ENCODE data around the gene MGAT5B. TPM values are rescaled to one million over a fixed set of nuclear protein-coding genes. Genes with fewer than 3 reads are reported as not detected.

Gene MGAT5B
- total RNA-seq, 1 donor from 2014 or later = not detected

GRCh38 chr17:76935331-76935730 is 67.1 kb downstream of the MGAT5B start:
- ATAC-seq = no peak
- no peak for DNase-seq (ENCODE audit: missing footprints)
- intact Hi-C loops (cut with DNase I) = no loop called here

- intact Hi-C loops (cut with DNase I) = no loop called here
- DNase-seq (ENCODE audit: missing footprints) (no peak), ATAC-seq (no peak)
Observed at GRCh38 chr17:76937238-76937637, 69.0 kb downstream of the MGAT5B start.

- intact Hi-C loops (cut with DNase I) = no loop called here
- DNase-seq (ENCODE audit: missing footprints) (no peak), ATAC-seq (no peak)
Observed at GRCh38 chr17:76938009-76938408, 69.8 kb downstream of the MGAT5B start.

- ATAC-seq (no peak), DNase-seq (ENCODE audit: missing footprints) (no peak)
- intact Hi-C loops (cut with DNase I) = no loop called here
Observed at GRCh38 chr17:76940295-76940694, 72.1 kb downstream of the MGAT5B start.

GRCh38 chr17:76940738-76941350 is 72.6 kb downstream of the MGAT5B start:
- intact Hi-C loops (cut with DNase I) = no loop called here
- no peak for ATAC-seq

GRCh38 chr17:76943202-76943601 is 75.0 kb downstream of the MGAT5B start:
- no peak for DNase-seq (ENCODE audit: missing footprints)
- intact Hi-C loops (cut with DNase I) = no loop called here
- no peak for ATAC-seq

More at GRCh38 chr17:76940738-76941350, 72.6 kb downstream of the MGAT5B start:
- DNase-seq (ENCODE audit: missing footprints) = no peak

- DNase-seq (ENCODE audit: missing footprints) = no peak
- intact Hi-C loops (cut with DNase I) = no loop called here
- no peak for ATAC-seq
Observed at GRCh38 chr17:76943781-76944213, 75.6 kb downstream of the MGAT5B start.

GRCh38 chr17:76944477-76944876 is 76.3 kb downstream of the MGAT5B start:
- ATAC-seq (no peak), DNase-seq (ENCODE audit: missing footprints) (no peak)
- intact Hi-C loops (cut with DNase I) = no loop called here

- no peak for DNase-seq (ENCODE audit: missing footprints)
- intact Hi-C loops (cut with DNase I) = no loop called here
- ATAC-seq = no peak
Observed at GRCh38 chr17:76946111-76946771, 78.0 kb downstream of the MGAT5B start.

- no peak for DNase-seq (ENCODE audit: missing footprints)
- intact Hi-C loops (cut with DNase I) = no loop called here
- ATAC-seq = no peak
Observed at GRCh38 chr17:76946772-76947135, 78.5 kb downstream of the MGAT5B start.

GRCh38 chr17:76947309-76947708 is 79.1 kb downstream of the MGAT5B start:
- ATAC-seq = no peak
- intact Hi-C loops (cut with DNase I) = no loop called here

GRCh38 chr17:76947771-76948170 is 79.6 kb downstream of the MGAT5B start:
- DNase-seq (ENCODE audit: missing footprints) = peak; percentile 33
- intact Hi-C loops (cut with DNase I) = no loop called here
- no peak for ATAC-seq

More at GRCh38 chr17:76947309-76947708, 79.1 kb downstream of the MGAT5B start:
- peak; percentile 22 for DNase-seq (ENCODE audit: missing footprints)

- DNase-seq (ENCODE audit: missing footprints) = no peak
- intact Hi-C loops (cut with DNase I) = no loop called here
- no peak for ATAC-seq
Observed at GRCh38 chr17:76948301-76948700, 80.1 kb downstream of the MGAT5B start.

GRCh38 chr17:76948726-76949342 is 80.6 kb downstream of the MGAT5B start:
- DNase-seq (ENCODE audit: missing footprints) = no peak
- intact Hi-C loops (cut with DNase I) = no loop called here
- ATAC-seq = no peak

- DNase-seq (ENCODE audit: missing footprints) (no peak), ATAC-seq (no peak)
Observed at GRCh38 chr17:76949913-76950695, 81.9 kb downstream of the MGAT5B start.

GRCh38 chr17:76951375-76951905 is 83.2 kb downstream of the MGAT5B start:
- no peak for DNase-seq (ENCODE audit: missing footprints)
- no peak for ATAC-seq
- intact Hi-C loops (cut with DNase I) = no loop called here

More at GRCh38 chr17:76949913-76950695, 81.9 kb downstream of the MGAT5B start:
- intact Hi-C loops (cut with DNase I) = no loop called here

- ATAC-seq = no peak
- intact Hi-C loops (cut with DNase I) = no loop called here
- DNase-seq (ENCODE audit: missing footprints) = no peak
Observed at GRCh38 chr17:76952402-76952801, 84.2 kb downstream of the MGAT5B start.

- ATAC-seq (no peak), DNase-seq (ENCODE audit: missing footprints) (no peak)
- intact Hi-C loops (cut with DNase I) = no loop called here
Observed at GRCh38 chr17:76953066-76953465, 84.9 kb downstream of the MGAT5B start.

- DNase-seq (ENCODE audit: missing footprints) (no peak), ATAC-seq (no peak)
- intact Hi-C loops (cut with DNase I) = no loop called here
Observed at GRCh38 chr17:76953946-76954345, 85.7 kb downstream of the MGAT5B start.

All from Right ventricle myocardium inferior (tissue), 1 donor.